CD4-positive, CD25-positive, alpha-beta regulatory T cell (primary cell): ENCODE data around the gene BCL7B. TPM values are rescaled to one million over a fixed set of nuclear protein-coding genes. Genes with fewer than 3 reads are reported as not detected.
"Not testable (repeated sequence)": the region's sequence is repeated elsewhere in the genome, so short reads cannot be mapped to it uniquely, and the experiment has no call there.

Experiments used
- ATAC-seq, 2 donors: fragments of 150-1000 bp; cut with Tn5 transposase; one replicate each; pipeline ENCODE4 v1.10.0; 2021; ENCODE audit warnings: low read depth in 2 of 2, moderate number of reproducible peaks in 2 of 2, moderate library complexity in 1 of 2
- DNase-seq, 3 donors: peaks; one replicate each; pipeline versions ENCODE4 v3.0.0 to v3.0.0-alpha.2; 2012 to 2022; ENCODE audit warnings: mixed read lengths in 1 of 3
- H3K27ac ChIP-seq: one replicate; pipeline ENCODE4 v1.7.0; 2013; ENCODE audit warnings: mild to moderate bottlenecking, low read length; ENCODE audit not compliant: insufficient read depth, poor library complexity, severe bottlenecking
- H3K27me3 ChIP-seq: one replicate; pipeline ENCODE4 v1.7.0; 2013; ENCODE audit warnings: low read length; ENCODE audit not compliant: control insufficient read depth, insufficient read depth
- H3K36me3 ChIP-seq: one replicate; pipeline ENCODE4 v1.7.0; 2013; ENCODE audit warnings: mild to moderate bottlenecking, low read length, moderate library complexity; ENCODE audit not compliant: control insufficient read depth, insufficient read depth
- H3K4me1 ChIP-seq: 2 replicates; pipeline ENCODE4 v1.7.0; 2013; ENCODE audit warnings: mild to moderate bottlenecking, low read length; ENCODE audit not compliant: insufficient read depth, control insufficient read depth, poor library complexity, severe bottlenecking
- H3K4me3 ChIP-seq: one replicate; pipeline ENCODE4 v1.7.0; 2013; ENCODE audit warnings: low read depth, mild to moderate bottlenecking, low read length, moderate library complexity
- H3K9me3 ChIP-seq, 2 experiments: 1 replicate in 1 of 2; 2 replicates in 1 of 2; pipeline ENCODE4 v1.7.0; 2013; ENCODE audit warnings: low read length in 2 of 2, mild to moderate bottlenecking in 1 of 2, moderate library complexity in 1 of 2; ENCODE audit not compliant: control insufficient read depth in 2 of 2
- H3K27ac Mint-ChIP-seq, 3 donors: one replicate each; pipeline ENCODE4 v1.8.0; 2020 to 2022; ENCODE audit warnings: mild to moderate bottlenecking in 3 of 3, mixed read lengths in 3 of 3, moderate library complexity in 2 of 3
- H3K27me3 Mint-ChIP-seq: one replicate; pipeline ENCODE4 v1.8.0; 2022; ENCODE audit warnings: mild to moderate bottlenecking, mixed read lengths
- H3K36me3 Mint-ChIP-seq: one replicate; pipeline ENCODE4 v1.8.0; 2020; ENCODE audit warnings: mixed read lengths
- H3K4me1 Mint-ChIP-seq, 4 donors: one replicate each; pipeline ENCODE4 v1.8.0; 2020 to 2022; ENCODE audit warnings: mixed read lengths in 4 of 4, mild to moderate bottlenecking in 1 of 4
- H3K4me3 Mint-ChIP-seq, 4 donors: one replicate each; pipeline ENCODE4 v1.8.0; 2020 to 2022; ENCODE audit warnings: mild to moderate bottlenecking in 4 of 4, mixed read lengths in 4 of 4, moderate library complexity in 3 of 4
- H3K9me3 Mint-ChIP-seq, 7 donors: one replicate each; pipeline ENCODE4 v1.8.0; 2020 to 2022; ENCODE audit warnings: mixed read lengths in 7 of 7, mild to moderate bottlenecking in 3 of 7, moderate library complexity in 2 of 7
- polyA plus RNA-seq, 4 donors: library from polyadenylated mRNA; unstranded; fragments of 300-500 nt; fragmentation: Illumina TruSeq; gene quantifications; one replicate each; pipeline ENCODE4 v1.2.3, GENCODE V29; 2021
- total RNA-seq: library from RNA; stranded (reverse); gene quantifications from one replicate; pipeline ENCODE4 v1.2.3, GENCODE V29; 2022

Gene BCL7B
- total and polyA plus RNA-seq, 5 donors from 2014 or later = 78.9 to 126 (median 92.7) TPM

- DNase-seq (no peak), ATAC-seq (no peak)
- H3K4me3 Mint-ChIP-seq = no peak overlapping the region
- H3K36me3 Mint-ChIP-seq = peaks cover 45% of the 10 kb centered on the region
- Histone ChIP-seq H3K9me3 (no peaks in the 10 kb centered on the region), H3K4me1 (no peaks in the 10 kb centered on the region), H3K4me3 (no peak overlapping the region), H3K36me3 (peaks cover 73% of the 10 kb centered on the region), H3K27ac (no peak overlapping the region), H3K27me3 (no peaks in the 10 kb centered on the region)
- peaks cover 0 to 11% (median 3%) of the 10 kb centered on the region in 4 donors for H3K4me1 Mint-ChIP-seq
- peaks cover 0 to 1% (median 0%) of the 10 kb centered on the region in 7 donors for H3K9me3 Mint-ChIP-seq
- no peaks in the 10 kb centered on the region for H3K27me3 Mint-ChIP-seq
- H3K27ac Mint-ChIP-seq = peak overlapping the region in 1 of 3 donors; percentile 20
These were observed 17.8 kb downstream of the BCL7B start for GRCh38 chr7:73539709-73540108.

GRCh38 chr7:73538510-73538909 lies 19.0 kb downstream of the BCL7B start:
- not testable (repeated sequence) for H3K4me1 ChIP-seq, H3K4me3 Mint-ChIP-seq, H3K4me3 ChIP-seq, H3K4me1 Mint-ChIP-seq, H3K27ac ChIP-seq, DNase-seq, H3K9me3 ChIP-seq, H3K27ac Mint-ChIP-seq, ATAC-seq, H3K9me3 Mint-ChIP-seq, H3K27me3 Mint-ChIP-seq, H3K27me3 ChIP-seq
- peaks cover 70% of the 10 kb centered on the region for H3K36me3 ChIP-seq
- peaks cover 42% of the 10 kb centered on the region for H3K36me3 Mint-ChIP-seq

GRCh38 chr7:73537051-73537450 lies 20.4 kb downstream of the BCL7B start:
- H3K4me1 ChIP-seq = no peaks in the 10 kb centered on the region
- H3K4me1 Mint-ChIP-seq = peaks cover 0 to 3% (median 0%) of the 10 kb centered on the region in 4 donors
- H3K4me3 Mint-ChIP-seq = peak overlapping the region in 2 of 4 donors; percentile 58 to 59
- H3K36me3 ChIP-seq = peaks cover 58% of the 10 kb centered on the region
- no peak overlapping the region for H3K4me3 ChIP-seq
- H3K9me3 Mint-ChIP-seq = peaks cover 0 to 1% (median 0%) of the 10 kb centered on the region in 7 donors
- H3K27ac ChIP-seq = no peak overlapping the region
- no peaks in the 10 kb centered on the region for H3K9me3 ChIP-seq
- no peak for ATAC-seq
- peaks cover 38% of the 10 kb centered on the region for H3K36me3 Mint-ChIP-seq
- H3K27ac Mint-ChIP-seq = no peak overlapping the region
- DNase-seq = no peak
- H3K27me3 Mint-ChIP-seq = no peaks in the 10 kb centered on the region
- no peaks in the 10 kb centered on the region for H3K27me3 ChIP-seq

- no peaks in the 10 kb centered on the region for H3K9me3 Mint-ChIP-seq
- Histone ChIP-seq H3K36me3 (peaks cover 53% of the 10 kb centered on the region), H3K27ac (no peak overlapping the region), H3K4me1 (no peaks in the 10 kb centered on the region), H3K27me3 (no peaks in the 10 kb centered on the region), H3K4me3 (no peak overlapping the region), H3K9me3 (no peaks in the 10 kb centered on the region)
- no peaks in the 10 kb centered on the region for H3K27me3 Mint-ChIP-seq
- no peak for ATAC-seq
- H3K36me3 Mint-ChIP-seq = peaks cover 33% of the 10 kb centered on the region
- H3K27ac Mint-ChIP-seq = no peak overlapping the region
- no peak for DNase-seq
- H3K4me3 Mint-ChIP-seq = peak overlapping the region in 1 of 4 donors; percentile 58
- H3K4me1 Mint-ChIP-seq = no peaks in the 10 kb centered on the region
These were observed 21.0 kb downstream of the BCL7B start for GRCh38 chr7:73536479-73536878.

GRCh38 chr7:73535918-73536317 lies 21.6 kb downstream of the BCL7B start:
- not testable (repeated sequence) for H3K9me3 Mint-ChIP-seq, H3K4me1 ChIP-seq, H3K27ac ChIP-seq, H3K4me3 ChIP-seq, H3K27ac Mint-ChIP-seq, DNase-seq, H3K27me3 ChIP-seq, H3K27me3 Mint-ChIP-seq, H3K4me3 Mint-ChIP-seq, H3K9me3 ChIP-seq, ATAC-seq, H3K4me1 Mint-ChIP-seq
- H3K36me3 Mint-ChIP-seq = peaks cover 28% of the 10 kb centered on the region
- peaks cover 53% of the 10 kb centered on the region for H3K36me3 ChIP-seq

GRCh38 chr7:73533742-73534141 lies 23.7 kb downstream of the BCL7B start:
- ATAC-seq (no peak), DNase-seq (no peak)
- Mint-ChIP-seq H3K36me3 (peaks cover 28% of the 10 kb centered on the region), H3K27me3 (no peaks in the 10 kb centered on the region), H3K27ac (no peak overlapping the region), H3K4me1 (no peaks in the 10 kb centered on the region), H3K9me3 (no peaks in the 10 kb centered on the region), H3K4me3 (no peak overlapping the region)
- H3K4me3 ChIP-seq = no peak overlapping the region
- H3K27ac ChIP-seq = no peak overlapping the region
- H3K27me3 ChIP-seq = no peaks in the 10 kb centered on the region
- no peaks in the 10 kb centered on the region for H3K9me3 ChIP-seq
- H3K4me1 ChIP-seq = no peaks in the 10 kb centered on the region
- H3K36me3 ChIP-seq = peaks cover 38% of the 10 kb centered on the region

GRCh38 chr7:73532224-73532623 lies 25.3 kb downstream of the BCL7B start:
- Mint-ChIP-seq H3K27ac (peak overlapping the region in 2 of 3 donors; percentile 31 to 60), H3K4me3 (peak overlapping the region in 1 of 4 donors; percentile 27), H3K36me3 (peaks cover 15% of the 10 kb centered on the region), H3K4me1 (peaks cover under 1 to 9% (median 4%) of the 10 kb centered on the region in 4 donors), H3K27me3 (no peaks in the 10 kb centered on the region), H3K9me3 (no peaks in the 10 kb centered on the region)
- H3K36me3 ChIP-seq = peaks cover 22% of the 10 kb centered on the region
- DNase-seq (no peak), ATAC-seq (no peak)
- no peaks in the 10 kb centered on the region for H3K9me3 ChIP-seq
- H3K4me3 ChIP-seq = no peak overlapping the region
- no peaks in the 10 kb centered on the region for H3K27me3 ChIP-seq
- peaks cover 3% of the 10 kb centered on the region for H3K4me1 ChIP-seq
- H3K27ac ChIP-seq = no peak overlapping the region

GRCh38 chr7:73530800-73531199 lies 26.7 kb downstream of the BCL7B start:
- DNase-seq (no peak), ATAC-seq (no peak)
- H3K4me3 Mint-ChIP-seq = no peak overlapping the region
- Histone ChIP-seq H3K4me3 (no peak overlapping the region), H3K27ac (no peak overlapping the region), H3K4me1 (peaks cover 12% of the 10 kb centered on the region), H3K27me3 (no peaks in the 10 kb centered on the region), H3K9me3 (no peaks in the 10 kb centered on the region), H3K36me3 (peaks cover 8% of the 10 kb centered on the region)
- peaks cover 4% of the 10 kb centered on the region for H3K36me3 Mint-ChIP-seq
- H3K4me1 Mint-ChIP-seq = peaks cover 6 to 18% (median 9%) of the 10 kb centered on the region in 4 donors
- no peaks in the 10 kb centered on the region for H3K27me3 Mint-ChIP-seq
- no peak overlapping the region for H3K27ac Mint-ChIP-seq
- H3K9me3 Mint-ChIP-seq = no peaks in the 10 kb centered on the region
